ENCODE results near the gene SIPA1L3.

GRCh38 chr19:38031423-38031770, 124.4 kb downstream of the SIPA1L3 start:
- TF ChIP-seq CTCF (IDR thresholded peaks at IDR 0.05; ENCODE audit: insufficient read depth, low read depth, low read length) (no peak), EZH2 (IDR thresholded peaks at IDR 0.05; ENCODE audit: insufficient read depth, low read length) (no peak)
